Trophoblast cell (in vitro differentiated cells and primary cell): ENCODE measurements around the gene NBPF1.
"Not testable (repeated sequence)": the region's sequence is repeated elsewhere in the genome, so short reads cannot be mapped to it uniquely, and the experiment has no call there.

ENCODE experiments used
- DNase-seq, 2 donors: peaks; one replicate each; pipeline ENCODE4 v3.0.0-alpha.2; 2016
- H2AFZ ChIP-seq: 2 replicates; pipeline ENCODE4 v1.6.1; 2013; ENCODE audit warnings: low read length, moderate library complexity, mild to moderate bottlenecking; ENCODE audit not compliant: insufficient read depth, poor library complexity
- H2AK5ac ChIP-seq: 2 replicates; pipeline ENCODE4 v1.6.1; 2013; ENCODE audit warnings: mild to moderate bottlenecking, low read length
- H2BK120ac ChIP-seq: 2 replicates; pipeline ENCODE4 v1.6.1; 2013; ENCODE audit warnings: low read length, mild to moderate bottlenecking, moderate library complexity; ENCODE audit not compliant: insufficient read depth, poor library complexity
- H2BK12ac ChIP-seq: 2 replicates; pipeline ENCODE4 v1.6.1; 2013; ENCODE audit warnings: mild to moderate bottlenecking, low read length, moderate library complexity
- H2BK5ac ChIP-seq: 2 replicates; pipeline ENCODE4 v1.6.1; 2013; ENCODE audit warnings: low read length, low read depth, moderate library complexity, mild to moderate bottlenecking; ENCODE audit not compliant: poor library complexity
- H3K14ac ChIP-seq: 2 replicates; pipeline ENCODE4 v1.6.1; 2013; ENCODE audit warnings: mild to moderate bottlenecking, low read length
- H3K18ac ChIP-seq: 2 replicates; pipeline ENCODE4 v1.6.1; 2013; ENCODE audit warnings: mild to moderate bottlenecking, low read length
- H3K23ac ChIP-seq: 2 replicates; pipeline ENCODE4 v1.6.1; 2013; ENCODE audit warnings: low read length
- H3K27ac ChIP-seq: 2 replicates; pipeline ENCODE4 v1.5.1; 2013; ENCODE audit warnings: low read depth, mild to moderate bottlenecking, inconsistent platforms, low read length, moderate library complexity
- H3K27me3 ChIP-seq: 2 replicates; pipeline ENCODE4 v1.6.1; 2013; ENCODE audit warnings: inconsistent platforms, mild to moderate bottlenecking, low read length, moderate library complexity; ENCODE audit not compliant: insufficient read depth
- H3K36me3 ChIP-seq, 2 experiments: 1 replicate in 1 of 2; 2 replicates in 1 of 2; pipeline ENCODE4 v1.6.1; 2013; ENCODE audit warnings: low read length in 2 of 2, mild to moderate bottlenecking in 2 of 2, moderate library complexity in 1 of 2; ENCODE audit not compliant: insufficient read depth in 2 of 2, control insufficient read depth in 1 of 2
- H3K4ac ChIP-seq: 2 replicates; pipeline ENCODE4 v1.6.1; 2013; ENCODE audit warnings: low read depth, mild to moderate bottlenecking, low read length, moderate library complexity
- H3K4me1 ChIP-seq, 2 experiments: 1 replicate in 1 of 2; 2 replicates in 1 of 2; pipeline ENCODE4 v1.6.1; 2013; ENCODE audit warnings: low read length in 2 of 2, mild to moderate bottlenecking in 2 of 2, moderate library complexity in 1 of 2; ENCODE audit not compliant: insufficient read depth in 2 of 2, control insufficient read depth in 1 of 2
- H3K4me2 ChIP-seq: 2 replicates; pipeline ENCODE4 v1.6.1; 2013; ENCODE audit warnings: inconsistent platforms, mild to moderate bottlenecking, low read length, moderate library complexity
- H3K4me3 ChIP-seq: 2 replicates; pipeline ENCODE4 v1.5.1; 2013; ENCODE audit warnings: mild to moderate bottlenecking, low read depth, low read length, inconsistent platforms
- H3K79me1 ChIP-seq: one replicate; pipeline ENCODE4 v1.6.1; 2013; ENCODE audit warnings: low read length
- H3K79me2 ChIP-seq: 2 replicates; pipeline ENCODE4 v1.6.1; 2013; ENCODE audit warnings: low read length, mild to moderate bottlenecking; ENCODE audit not compliant: control insufficient read depth, insufficient read depth, poor library complexity
- H3K9ac ChIP-seq: 2 replicates; pipeline ENCODE4 v1.6.1; 2013; ENCODE audit warnings: mild to moderate bottlenecking, low read length
- H3K9me3 ChIP-seq: 2 replicates; pipeline ENCODE4 v1.6.1; 2013; ENCODE audit warnings: low read depth, mild to moderate bottlenecking, control low read depth, inconsistent platforms, low read length; ENCODE audit not compliant: insufficient read depth
- H4K12ac ChIP-seq: 2 replicates; pipeline ENCODE4 v1.6.1; 2013; ENCODE audit warnings: low read depth, mild to moderate bottlenecking, low read length, moderate library complexity
- H4K8ac ChIP-seq: 2 replicates; pipeline ENCODE4 v1.6.1; 2013; ENCODE audit warnings: low read depth, mild to moderate bottlenecking, low read length, moderate library complexity
- H4K91ac ChIP-seq: one replicate; pipeline ENCODE4 v1.6.1; 2013; ENCODE audit warnings: low read depth, mild to moderate bottlenecking, low read length, moderate library complexity
- WGBS: extraction: QIAGEN DNeasy Blood & Tissue Kit; methylation state at CpG from one replicate; pipeline ENCODE4 v1.1.7; 2013; ENCODE audit warnings: missing lambda C conversion rate; ENCODE audit not compliant: insufficient read length, insufficient coverage; ENCODE audit errors: extremely low coverage; 5-methylcytosine and 5-hydroxymethylcytosine counted together

NBPF1 gene

GRCh38 chr1:16599326-16599725, 14.0 kb downstream of the NBPF1 start:
- H3K14ac ChIP-seq, H3K79me2 ChIP-seq, H2BK12ac ChIP-seq, H3K79me1 ChIP-seq, H2AK5ac ChIP-seq, H3K23ac ChIP-seq, H3K4ac ChIP-seq, H3K4me2 ChIP-seq, H3K4me3 ChIP-seq, H3K27me3 ChIP-seq, H4K12ac ChIP-seq, H2AFZ ChIP-seq, H3K36me3 ChIP-seq, H3K27ac ChIP-seq, H2BK120ac ChIP-seq, H4K91ac ChIP-seq, H3K18ac ChIP-seq, H3K4me1 ChIP-seq, H4K8ac ChIP-seq, H3K9me3 ChIP-seq, DNase-seq, H2BK5ac ChIP-seq, H3K9ac ChIP-seq: not testable (repeated sequence)
- no CpG with 5 or more reads among the region's 3 CpGs for WGBS

- H2AK5ac ChIP-seq, H3K4ac ChIP-seq, H3K36me3 ChIP-seq: not testable (repeated sequence)
Measured at GRCh38 chr1:16595216-16595615, 18.1 kb downstream of the NBPF1 start.

GRCh38 chr1:16591845-16592244, 21.5 kb downstream of the NBPF1 start:
- not testable (repeated sequence) for H3K14ac ChIP-seq, H3K4me3 ChIP-seq, H2BK5ac ChIP-seq, H4K12ac ChIP-seq, H3K9me3 ChIP-seq, H2BK12ac ChIP-seq, H3K27ac ChIP-seq, H4K8ac ChIP-seq, H2AK5ac ChIP-seq, H3K79me1 ChIP-seq, H4K91ac ChIP-seq, H3K23ac ChIP-seq, H3K18ac ChIP-seq, DNase-seq, H3K27me3 ChIP-seq, H2BK120ac ChIP-seq, H3K4me2 ChIP-seq, H2AFZ ChIP-seq, H3K4me1 ChIP-seq, H3K79me2 ChIP-seq, H3K9ac ChIP-seq, H3K4ac ChIP-seq, H3K36me3 ChIP-seq
- WGBS, result no CpG with 5 or more reads among the region's 8 CpGs

More at GRCh38 chr1:16595216-16595615, 18.1 kb downstream of the NBPF1 start:
- H3K18ac ChIP-seq, H3K27ac ChIP-seq, H3K9me3 ChIP-seq, H3K9ac ChIP-seq, H3K27me3 ChIP-seq, H2BK120ac ChIP-seq, H3K23ac ChIP-seq, H3K4me1 ChIP-seq, H4K91ac ChIP-seq, H3K4me3 ChIP-seq, H2AFZ ChIP-seq, H2BK5ac ChIP-seq, H3K14ac ChIP-seq, H3K4me2 ChIP-seq, DNase-seq, H4K8ac ChIP-seq, H3K79me2 ChIP-seq, H3K79me1 ChIP-seq, H2BK12ac ChIP-seq, H4K12ac ChIP-seq: not testable (repeated sequence)
- no CpG with 5 or more reads among the region's 1 CpG for WGBS

DNA sequence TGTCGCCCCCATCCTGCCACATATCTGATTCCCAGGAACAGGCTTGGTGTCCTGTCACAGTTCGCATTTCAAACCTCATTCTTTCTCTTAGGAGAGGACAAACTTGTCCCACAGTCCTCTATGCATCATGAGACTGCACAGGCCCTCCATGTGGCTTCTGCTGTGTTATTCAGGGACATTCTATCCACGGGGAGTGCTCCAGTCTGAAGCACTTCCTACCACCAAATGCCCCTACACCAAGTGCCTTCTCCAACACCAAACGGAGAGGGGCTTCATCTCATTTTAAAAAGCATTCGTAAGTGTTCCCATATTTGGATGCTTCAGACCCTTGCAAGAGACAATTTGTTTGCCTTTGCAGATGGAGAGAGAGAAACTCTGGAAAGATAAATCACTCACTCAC, 25.3 kb downstream of the NBPF1 start:
- H3K4ac ChIP-seq, H3K79me2 ChIP-seq, H3K4me1 ChIP-seq, H3K36me3 ChIP-seq, H3K14ac ChIP-seq, H3K18ac ChIP-seq, H2BK12ac ChIP-seq, H3K9me3 ChIP-seq, H2BK120ac ChIP-seq, H4K8ac ChIP-seq, H3K79me1 ChIP-seq, H3K27ac ChIP-seq, H4K91ac ChIP-seq, H4K12ac ChIP-seq, H3K9ac ChIP-seq, H3K27me3 ChIP-seq, H3K4me2 ChIP-seq, H3K23ac ChIP-seq, H3K4me3 ChIP-seq, H2AK5ac ChIP-seq, H2BK5ac ChIP-seq, H2AFZ ChIP-seq: not testable (repeated sequence)
- peak in 1 of 2 donors; percentile 46 for DNase-seq
- WGBS, result no CpG with 5 or more reads among the region's 5 CpGs
